Left ventricle myocardium inferior (tissue), 1 donor: ENCODE measurements around the gene GPR156. TPM values are rescaled to one million over a fixed set of nuclear protein-coding genes. Genes with fewer than 3 reads are reported as not detected.
A peak's percentile ranks its signal among the peaks of the same experiment; 100 is the strongest.

Experiments
- DNase-seq: peaks from one replicate; pipeline ENCODE4 v3.0.0-alpha.2; 2020
- H3K27ac ChIP-seq: fragments of 200-600 bp; replicated peaks from 2 replicates; pipeline ENCODE4 v1.8.0; 2021
- H3K27me3 ChIP-seq: fragments of 200-600 bp; 2 replicates; pipeline ENCODE4 v1.8.0; 2021; ENCODE audit warnings: low read depth
- H3K36me3 ChIP-seq: fragments of 200-600 bp; 2 replicates; pipeline ENCODE4 v1.8.0; 2021
- H3K4me1 ChIP-seq: fragments of 200-600 bp; 2 replicates; pipeline ENCODE4 v1.8.0; 2021
- H3K4me3 ChIP-seq: fragments of 200-600 bp; 2 replicates; pipeline ENCODE4 v1.8.0; 2021; ENCODE audit warnings: mild to moderate bottlenecking, moderate library complexity
- H3K9me3 ChIP-seq: fragments of 200-600 bp; replicated peaks from 2 replicates; pipeline ENCODE4 v1.8.0; 2021
- CTCF ChIP-seq: fragments of 200-600 bp; IDR thresholded peaks from 2 replicates; pipeline ENCODE4 v1.8.0; 2021; ENCODE audit warnings: antibody characterized with exemption, mild to moderate bottlenecking, borderline replicate concordance
- intact Hi-C: fragments of 100-400 bp; cut with micrococcal nuclease; formaldehyde crosslinking; loops from one replicate; pipeline ENCODE4 v1.11.0; 2022
- total RNA-seq: library from RNA; stranded (reverse); fragmentation: NEBNext Ultra II Directional; extraction: Animal tissue kit (Norgen Biotek cat#: 25700); gene quantifications from one replicate; pipeline ENCODE4 v1.2.1, GENCODE V29; 2021
- donor health status: DM: no; HTN: yes; CAD: no; lungs with severe emphysema.

The GPR156 gene
- total RNA-seq, 1 donor from 2014 or later, result not detected

DNA sequence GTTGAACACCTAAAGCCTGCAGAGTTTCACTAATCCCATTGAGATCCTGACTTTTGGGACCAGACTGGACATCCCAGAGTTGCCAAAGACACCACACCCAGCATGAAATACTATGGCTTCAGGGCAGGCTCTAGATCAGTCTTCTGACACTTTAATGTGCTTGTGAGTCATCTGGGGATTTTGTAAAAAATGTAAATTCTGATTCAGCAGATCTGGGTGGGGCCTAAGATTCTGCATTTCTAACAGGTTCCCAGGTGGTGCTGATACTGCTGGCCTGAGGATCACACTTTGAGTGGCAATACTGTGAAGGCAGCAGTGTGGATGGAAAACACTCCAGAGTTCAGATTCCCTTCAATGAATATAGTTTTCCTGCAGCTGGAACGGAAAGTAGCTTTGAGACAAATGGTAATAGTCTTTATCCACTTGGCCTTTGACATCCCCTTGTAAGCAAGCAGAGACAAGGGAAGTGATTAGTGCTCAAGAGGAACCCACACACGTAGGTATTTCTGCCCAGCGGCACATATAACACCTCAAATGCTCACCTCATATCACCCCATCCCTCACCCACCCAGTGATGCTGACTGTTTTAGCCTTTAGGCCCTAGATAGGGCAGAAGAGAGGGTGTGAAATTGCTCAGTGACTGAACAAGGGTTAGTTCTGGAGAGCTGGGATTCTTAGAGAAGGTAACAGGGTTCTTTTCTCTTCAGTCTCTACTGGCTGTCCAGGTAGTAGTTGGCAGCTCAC lies 139.3 kb downstream of the GPR156 start:
- intact Hi-C loops, result no loop called here

DNA sequence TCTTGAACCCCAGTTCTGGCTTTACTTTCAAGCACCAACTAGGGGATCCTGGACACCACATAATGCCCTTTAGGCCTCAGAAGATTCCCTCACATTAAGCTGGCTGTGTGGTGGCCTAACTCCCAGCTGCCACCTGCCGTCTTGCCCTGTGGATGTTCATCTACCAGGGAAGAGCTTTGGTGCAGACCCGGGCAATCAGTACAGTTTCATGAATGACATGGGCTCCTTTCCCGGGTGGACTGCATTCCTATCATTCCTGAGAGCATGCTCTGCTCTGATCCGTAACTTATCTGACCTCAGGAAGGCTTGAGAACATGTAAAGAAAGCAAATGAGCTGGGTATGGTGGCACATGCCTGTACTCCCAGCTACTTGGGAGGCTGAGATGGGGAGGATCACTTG lies 140.8 kb downstream of the GPR156 start:
- no peak for DNase-seq
- no peaks in the 10 kb centered on the region for H3K36me3 ChIP-seq
- H3K27me3 ChIP-seq, result no peaks in the 10 kb centered on the region
- H3K4me1 ChIP-seq, result peaks cover 18% of the 10 kb centered on the region
- peak; percentile 45 for TF ChIP-seq CTCF
- intact Hi-C loops, result no loop called here
- no peak overlapping the region for H3K4me3 ChIP-seq
- H3K9me3 ChIP-seq, result no peaks in the 10 kb centered on the region
- no peak overlapping the region for H3K27ac ChIP-seq

More for the DNA sequence above, 139.3 kb downstream of the GPR156 start:
- Histone ChIP-seq H3K36me3 (no peaks in the 10 kb centered on the region), H3K27ac (no peak overlapping the region), H3K9me3 (no peaks in the 10 kb centered on the region), H3K4me3 (no peak overlapping the region), H3K4me1 (peaks cover 18% of the 10 kb centered on the region), H3K27me3 (no peaks in the 10 kb centered on the region)
- DNase-seq, result no peak
- TF ChIP-seq CTCF, result no peak

DNA sequence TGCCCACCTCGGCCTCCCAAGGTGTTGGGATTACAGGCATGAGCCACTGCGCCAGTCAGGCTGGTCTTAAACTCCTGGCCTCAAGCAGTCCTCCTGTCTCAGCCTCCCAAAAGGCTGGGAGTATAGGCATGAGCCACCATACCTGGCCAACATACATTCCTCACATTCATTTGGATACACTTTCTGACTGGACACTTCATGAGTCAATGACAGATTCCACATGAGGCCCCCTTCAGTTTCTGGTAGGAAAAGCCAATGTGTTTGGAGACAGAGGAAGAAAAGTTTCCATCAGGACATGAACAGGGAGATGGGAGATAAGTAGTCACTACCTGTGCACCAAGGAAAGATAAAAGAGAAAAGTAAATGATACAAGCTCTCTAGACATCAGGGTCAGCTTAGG lies 141.3 kb downstream of the GPR156 start:
- no peaks in the 10 kb centered on the region for H3K36me3 ChIP-seq
- intact Hi-C loops, result no loop called here
- no peak for DNase-seq
- no peak overlapping the region for H3K27ac ChIP-seq
- H3K4me1 ChIP-seq, result peaks cover 17% of the 10 kb centered on the region
- no peak for TF ChIP-seq CTCF
- no peaks in the 10 kb centered on the region for H3K9me3 ChIP-seq
- no peaks in the 10 kb centered on the region for H3K27me3 ChIP-seq
- no peak overlapping the region for H3K4me3 ChIP-seq

DNA sequence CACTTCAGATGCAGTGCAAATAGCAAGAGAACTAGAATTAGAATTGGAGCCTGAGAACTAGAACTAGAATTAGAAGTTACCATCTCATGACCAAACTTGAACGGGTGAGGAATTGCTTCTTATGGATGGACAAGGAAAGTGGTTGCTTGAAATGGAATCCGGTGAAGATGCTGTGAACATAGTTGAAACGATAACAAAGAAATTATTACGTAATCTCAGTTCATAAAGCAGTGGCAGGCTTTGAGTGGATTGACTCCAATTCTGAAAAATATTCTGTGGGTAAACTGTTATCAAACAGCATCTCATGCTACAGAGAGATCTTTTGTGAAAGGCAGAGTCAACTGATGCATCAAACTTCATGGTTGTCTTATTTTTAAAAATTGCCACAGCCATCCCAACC lies 142.8 kb downstream of the GPR156 start:
- Histone ChIP-seq H3K27ac (no peak overlapping the region), H3K9me3 (no peaks in the 10 kb centered on the region), H3K4me1 (peaks cover 3% of the 10 kb centered on the region), H3K36me3 (no peaks in the 10 kb centered on the region), H3K27me3 (no peaks in the 10 kb centered on the region), H3K4me3 (no peak overlapping the region)
- intact Hi-C loops, result no loop called here
- DNase-seq, result no peak
- no peak for TF ChIP-seq CTCF

- Histone ChIP-seq H3K4me1 (no peaks in the 10 kb centered on the region), H3K36me3 (no peaks in the 10 kb centered on the region), H3K4me3 (no peak overlapping the region), H3K9me3 (no peaks in the 10 kb centered on the region), H3K27ac (no peak overlapping the region), H3K27me3 (no peaks in the 10 kb centered on the region)
- DNase-seq, result no peak
- intact Hi-C loops, result no loop called here
- TF ChIP-seq CTCF, result no peak
Observed at GRCh38 chr3:120140098-120140742, 144.8 kb downstream of the GPR156 start.
